ENCODE results near the gene L3MBTL4. TPM values are rescaled to one million over a fixed set of nuclear protein-coding genes. Genes with fewer than 3 reads are reported as not detected.

Gene L3MBTL4
- total RNA-seq, 6 donors from 2014 or later = 13.2 to 29.1 (median 14.8) TPM

DNA sequence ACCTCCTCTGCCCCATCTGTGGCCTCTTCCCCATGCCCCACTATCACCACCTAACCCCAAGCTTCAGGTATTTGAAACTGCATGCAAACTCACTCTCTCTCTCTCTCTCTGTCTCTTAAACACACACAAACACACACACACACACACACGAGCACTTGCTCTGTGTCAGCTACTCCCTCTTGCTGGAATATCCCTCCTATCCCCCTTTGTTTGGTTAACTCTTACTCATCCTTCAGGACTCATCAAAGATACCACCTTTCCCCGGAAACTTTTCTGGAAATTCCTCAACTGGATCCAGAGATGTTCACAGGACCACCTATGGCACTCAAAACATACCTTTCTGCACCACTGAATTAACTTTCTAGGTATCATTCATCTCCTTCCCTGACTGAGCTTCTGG, 296.6 kb downstream of the L3MBTL4 start:
- no peak for TF ChIP-seq POLR2A (IDR thresholded peaks at IDR 0.05)
- Histone ChIP-seq H3K36me3 (no peaks in the 10 kb centered on the region), H3K27me3 (no peaks in the 10 kb centered on the region), H3K9me3 (no peaks in the 10 kb centered on the region), H3K4me1 (no peaks in the 10 kb centered on the region), H3K4me3 (no peak overlapping the region), H3K27ac (no peak overlapping the region)
- ATAC-seq (ENCODE audit: low FRiP score in 2 of 2) = no peak
- DNase-seq = no peak
- WGBS, 2 donors = 69 to 75% methylated on average over 2 of the region's 2 CpGs

DNA sequence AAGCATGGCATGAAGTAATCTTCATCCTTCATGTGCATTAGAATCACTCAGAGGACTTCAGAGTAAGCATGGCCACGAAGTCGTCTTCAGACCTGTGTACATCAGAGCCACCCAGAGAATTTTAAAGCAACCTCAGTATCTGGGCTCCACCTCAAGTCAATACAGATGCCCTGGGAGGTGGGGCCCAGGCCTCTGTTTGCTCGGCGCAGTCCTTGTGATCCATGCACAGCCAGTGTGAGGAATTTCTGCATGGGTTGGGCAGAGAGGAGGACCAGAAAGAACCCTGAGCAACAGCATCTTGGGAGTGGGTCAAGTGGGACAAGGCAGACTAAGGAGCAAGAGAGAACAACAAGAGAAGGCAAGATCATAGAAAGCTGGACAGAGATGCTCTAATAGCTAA, 299.0 kb downstream of the L3MBTL4 start:
- no peaks in the 10 kb centered on the region for H3K9me3 ChIP-seq
- H3K4me1 ChIP-seq = no peaks in the 10 kb centered on the region
- H3K36me3 ChIP-seq = no peaks in the 10 kb centered on the region
- no peaks in the 10 kb centered on the region for H3K27me3 ChIP-seq
- no peak overlapping the region for H3K27ac ChIP-seq
- 88 to 94% methylated on average over 4 of the region's 4 CpGs for WGBS, 2 donors
- ATAC-seq (ENCODE audit: low FRiP score in 2 of 2) = no peak
- DNase-seq = no peak
- no peak for TF ChIP-seq EP300 (IDR thresholded peaks at IDR 0.05)
- no peak for TF ChIP-seq POLR2A (IDR thresholded peaks at IDR 0.05)
- no peak for TF ChIP-seq POLR2AphosphoS5 (IDR thresholded peaks at IDR 0.05)
- no peak overlapping the region for H3K4me3 ChIP-seq

DNA sequence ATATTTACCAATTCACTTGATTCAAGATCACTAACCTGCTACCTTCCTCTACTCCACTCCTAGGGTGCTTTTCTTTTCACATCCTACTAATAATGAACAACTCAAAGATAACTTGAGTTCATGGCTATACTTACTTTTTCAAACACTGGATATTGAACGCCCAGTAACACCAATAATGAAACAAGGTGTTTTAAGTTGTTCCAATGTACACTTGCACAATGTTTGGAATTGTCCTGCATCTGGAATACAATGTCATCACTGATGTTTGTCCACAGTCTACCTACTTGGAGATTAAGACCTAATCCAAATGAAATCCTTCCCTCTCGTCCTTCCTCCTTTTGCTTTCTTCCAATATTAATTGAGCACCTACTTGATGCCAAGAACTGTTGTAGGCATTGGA, 301.1 kb downstream of the L3MBTL4 start:
- no peaks in the 10 kb centered on the region for H3K27me3 ChIP-seq
- no peak overlapping the region for H3K27ac ChIP-seq
- H3K4me1 ChIP-seq = no peaks in the 10 kb centered on the region
- DNase-seq (no peak), ATAC-seq (ENCODE audit: low FRiP score in 2 of 2) (no peak)
- H3K9me3 ChIP-seq = no peaks in the 10 kb centered on the region
- no peak for TF ChIP-seq POLR2AphosphoS5 (IDR thresholded peaks at IDR 0.05)
- TF ChIP-seq, protein P1, sequence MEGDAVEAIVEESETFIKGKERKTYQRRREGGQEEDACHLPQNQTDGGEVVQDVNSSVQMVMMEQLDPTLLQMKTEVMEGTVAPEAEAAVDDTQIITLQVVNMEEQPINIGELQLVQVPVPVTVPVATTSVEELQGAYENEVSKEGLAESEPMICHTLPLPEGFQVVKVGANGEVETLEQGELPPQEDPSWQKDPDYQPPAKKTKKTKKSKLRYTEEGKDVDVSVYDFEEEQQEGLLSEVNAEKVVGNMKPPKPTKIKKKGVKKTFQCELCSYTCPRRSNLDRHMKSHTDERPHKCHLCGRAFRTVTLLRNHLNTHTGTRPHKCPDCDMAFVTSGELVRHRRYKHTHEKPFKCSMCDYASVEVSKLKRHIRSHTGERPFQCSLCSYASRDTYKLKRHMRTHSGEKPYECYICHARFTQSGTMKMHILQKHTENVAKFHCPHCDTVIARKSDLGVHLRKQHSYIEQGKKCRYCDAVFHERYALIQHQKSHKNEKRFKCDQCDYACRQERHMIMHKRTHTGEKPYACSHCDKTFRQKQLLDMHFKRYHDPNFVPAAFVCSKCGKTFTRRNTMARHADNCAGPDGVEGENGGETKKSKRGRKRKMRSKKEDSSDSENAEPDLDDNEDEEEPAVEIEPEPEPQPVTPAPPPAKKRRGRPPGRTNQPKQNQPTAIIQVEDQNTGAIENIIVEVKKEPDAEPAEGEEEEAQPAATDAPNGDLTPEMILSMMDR (IDR thresholded peaks at IDR 0.05) = no peak
- no peak for TF ChIP-seq EP300 (IDR thresholded peaks at IDR 0.05)
- no peak overlapping the region for H3K4me3 ChIP-seq
- H3K36me3 ChIP-seq = no peaks in the 10 kb centered on the region
- WGBS, 2 donors = 75 to 96% methylated on average over 2 of the region's 2 CpGs

DNA sequence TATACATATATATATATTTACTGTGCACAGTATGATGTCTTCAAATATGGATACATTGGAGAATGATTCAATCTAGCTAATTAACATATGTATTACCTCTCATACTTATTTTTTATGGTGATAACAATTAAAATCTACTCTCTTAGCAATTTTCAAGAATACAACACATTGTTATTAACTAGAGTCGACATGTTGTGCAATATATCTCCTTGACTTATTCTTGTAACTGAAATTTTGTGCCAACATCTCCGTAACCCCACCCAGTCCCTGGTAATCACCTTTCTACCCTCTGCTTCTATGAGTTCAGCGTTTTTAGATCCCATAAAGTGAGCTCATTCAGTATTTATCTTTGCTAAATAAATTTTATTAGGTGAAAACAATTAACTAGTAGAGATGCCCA, 303.0 kb downstream of the L3MBTL4 start:
- TF ChIP-seq POLR2A (IDR thresholded peaks at IDR 0.05) (no peak), EP300 (IDR thresholded peaks at IDR 0.05) (no peak), POLR2AphosphoS5 (IDR thresholded peaks at IDR 0.05) (no peak)
- TF ChIP-seq, protein P1 (IDR thresholded peaks at IDR 0.05) = no peak
- peaks cover 0 to 9% (median 0%) of the 10 kb centered on the region in 4 donors for H3K4me1 ChIP-seq
- no peak overlapping the region for H3K27ac ChIP-seq
- 54 to 62% methylated on average over 3 of the region's 3 CpGs for WGBS, 2 donors
- H3K4me3 ChIP-seq = no peak overlapping the region
- H3K36me3 ChIP-seq = no peaks in the 10 kb centered on the region
- DNase-seq (no peak), ATAC-seq (ENCODE audit: low FRiP score in 2 of 2) (no peak)
- H3K27me3 ChIP-seq = no peaks in the 10 kb centered on the region
- no peaks in the 10 kb centered on the region for H3K9me3 ChIP-seq

DNA sequence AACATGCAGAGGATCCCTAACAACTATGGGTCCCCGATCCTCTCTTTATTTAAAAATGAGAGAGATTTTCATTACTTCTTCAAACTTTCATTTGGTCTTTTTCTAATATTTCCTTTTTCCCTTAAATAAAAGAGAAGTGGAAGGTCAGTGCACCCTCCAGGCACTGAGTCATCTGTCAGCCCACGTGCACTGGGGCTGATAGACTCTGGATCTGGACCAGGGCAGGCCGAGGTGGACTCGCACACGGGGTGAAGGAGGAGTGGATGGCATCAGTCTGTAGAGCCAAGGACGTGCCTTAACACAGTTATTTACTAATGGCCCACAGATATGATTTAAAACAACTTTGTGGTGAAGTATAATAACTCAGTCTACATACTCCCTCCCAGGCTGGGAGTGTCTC, 305.0 kb downstream of the L3MBTL4 start:
- 78 to 79% methylated on average over 6 of the region's 6 CpGs for WGBS, 2 donors
- Histone ChIP-seq H3K9me3 (no peaks in the 10 kb centered on the region), H3K4me3 (no peak overlapping the region), H3K27ac (no peak overlapping the region), H3K36me3 (no peaks in the 10 kb centered on the region), H3K27me3 (no peaks in the 10 kb centered on the region), H3K4me1 (peaks cover 0 to 15% (median 0%) of the 10 kb centered on the region in 4 donors)
- ATAC-seq (ENCODE audit: low FRiP score in 2 of 2) = peak in 1 of 2 donors; percentile 39
- no peak for TF ChIP-seq POLR2A (IDR thresholded peaks at IDR 0.05)
- TF ChIP-seq EP300 (IDR thresholded peaks at IDR 0.05) = no peak
- TF ChIP-seq POLR2AphosphoS5 (IDR thresholded peaks at IDR 0.05) = no peak
- TF ChIP-seq, protein P1 (IDR thresholded peaks at IDR 0.05) = no peak
- no peak for DNase-seq

DNA sequence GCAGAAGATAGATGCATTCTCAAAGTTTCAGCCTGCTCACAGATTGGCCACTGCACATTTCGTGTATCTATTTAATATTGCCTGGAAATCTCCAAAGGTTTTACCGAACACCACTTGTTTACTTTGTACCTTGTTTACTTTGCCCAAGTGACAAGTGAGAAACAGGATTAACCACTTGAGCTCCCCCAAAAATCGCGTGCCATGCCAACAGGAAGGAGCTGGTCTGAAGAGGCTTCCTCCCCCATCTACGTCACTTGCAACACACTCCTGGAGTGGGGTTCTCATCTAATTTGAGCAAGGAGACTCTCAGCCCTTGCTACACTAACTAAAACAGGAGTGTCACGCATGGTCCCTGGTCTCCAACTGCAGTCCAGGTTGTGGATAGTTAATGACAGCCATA, 306.9 kb downstream of the L3MBTL4 start:
- ATAC-seq (ENCODE audit: low FRiP score in 2 of 2) = peak; percentile 36 to 61
- H3K4me3 ChIP-seq = no peak overlapping the region
- peaks cover 0 to 15% (median 0%) of the 10 kb centered on the region in 4 donors for H3K4me1 ChIP-seq
- H3K27ac ChIP-seq = peak overlapping the region in 1 of 4 donors; percentile 13
- no peaks in the 10 kb centered on the region for H3K9me3 ChIP-seq
- H3K27me3 ChIP-seq = no peaks in the 10 kb centered on the region
- peak in 3 of 4 donors; percentile 36 to 88 (median 64) for TF ChIP-seq EP300 (IDR thresholded peaks at IDR 0.05)
- peak in 1 of 2 donors; percentile 39 for TF ChIP-seq POLR2AphosphoS5 (IDR thresholded peaks at IDR 0.05)
- TF ChIP-seq, protein P1 (IDR thresholded peaks at IDR 0.05) = no peak
- WGBS, 2 donors = 44 to 49% methylated on average over 6 of the region's 6 CpGs
- DNase-seq = peak in 1 of 2 donors; percentile 44
- no peaks in the 10 kb centered on the region for H3K36me3 ChIP-seq

Measured in upper lobe of left lung (tissue), 6 donors.